Measurements from ENCODE around the gene JAML.

JAML gene

GRCh38 chr11:118202599-118203422 is 22.0 kb downstream of the JAML start:
- no peak for TF ChIP-seq FOXP2 (optimal IDR thresholded peaks at IDR 0.05; ENCODE audit: borderline replicate concordance, extremely low read depth, extremely low read length, insufficient read depth)
- TF ChIP-seq REST (IDR thresholded peaks at IDR 0.05; ENCODE audit: insufficient read depth in 1 of 2, low read depth in 2 of 2, low read length in 2 of 2): no peak
- no peak for TF ChIP-seq SIN3A (IDR thresholded peaks at IDR 0.05; ENCODE audit: borderline replicate concordance, insufficient read depth, low read length)
- TF ChIP-seq POLR2AphosphoS5 (IDR thresholded peaks at IDR 0.05; ENCODE audit: low read depth, low read length): no peak
- no peak for TF ChIP-seq TAF1 (IDR thresholded peaks at IDR 0.05; ENCODE audit: borderline replicate concordance, insufficient read depth, low read length)

- no peak for TF ChIP-seq POLR2AphosphoS5 (IDR thresholded peaks at IDR 0.05; ENCODE audit: low read depth, low read length)
- TF ChIP-seq SIN3A (IDR thresholded peaks at IDR 0.05; ENCODE audit: borderline replicate concordance, insufficient read depth, low read length): no peak
- no peak for TF ChIP-seq FOXP2 (optimal IDR thresholded peaks at IDR 0.05; ENCODE audit: borderline replicate concordance, extremely low read depth, extremely low read length, insufficient read depth)
- no peak for TF ChIP-seq TAF1 (IDR thresholded peaks at IDR 0.05; ENCODE audit: borderline replicate concordance, insufficient read depth, low read length)
- TF ChIP-seq REST (IDR thresholded peaks at IDR 0.05; ENCODE audit: insufficient read depth in 1 of 2, low read depth in 2 of 2, low read length in 2 of 2): no peak
Measured at GRCh38 chr11:118201966-118202365, 22.8 kb downstream of the JAML start.

GRCh38 chr11:118200901-118201680 is 23.7 kb downstream of the JAML start:
- TF ChIP-seq FOXP2 (optimal IDR thresholded peaks at IDR 0.05; ENCODE audit: borderline replicate concordance, extremely low read depth, extremely low read length, insufficient read depth) (no peak), POLR2AphosphoS5 (IDR thresholded peaks at IDR 0.05; ENCODE audit: low read depth, low read length) (no peak), SIN3A (IDR thresholded peaks at IDR 0.05; ENCODE audit: borderline replicate concordance, insufficient read depth, low read length) (no peak), TAF1 (IDR thresholded peaks at IDR 0.05; ENCODE audit: borderline replicate concordance, insufficient read depth, low read length) (no peak), REST (IDR thresholded peaks at IDR 0.05; ENCODE audit: insufficient read depth in 1 of 2, low read depth in 2 of 2, low read length in 2 of 2) (no peak)

GRCh38 chr11:118200497-118200896 is 24.3 kb downstream of the JAML start:
- TF ChIP-seq POLR2AphosphoS5 (IDR thresholded peaks at IDR 0.05; ENCODE audit: low read depth, low read length) (no peak), REST (IDR thresholded peaks at IDR 0.05; ENCODE audit: insufficient read depth in 1 of 2, low read depth in 2 of 2, low read length in 2 of 2) (no peak), SIN3A (IDR thresholded peaks at IDR 0.05; ENCODE audit: borderline replicate concordance, insufficient read depth, low read length) (no peak), FOXP2 (optimal IDR thresholded peaks at IDR 0.05; ENCODE audit: borderline replicate concordance, extremely low read depth, extremely low read length, insufficient read depth) (no peak), TAF1 (IDR thresholded peaks at IDR 0.05; ENCODE audit: borderline replicate concordance, insufficient read depth, low read length) (no peak)
